BE2C (cell line): ENCODE measurements around the gene PARD6B.

Experiments
- DNase-seq: peaks from one replicate; pipeline ENCODE4 v3.0.0-alpha.2; 2020
- H3K27me3 ChIP-seq: fragments of 250-450 bp; sonication (Bioruptor Pico); 2 replicates; pipeline ENCODE4 v1.5.1; 2020; ENCODE audit warnings: mild to moderate bottlenecking
- H3K36me3 ChIP-seq: fragments of 250-450 bp; sonication (Bioruptor Pico); 2 replicates; pipeline ENCODE4 v1.5.1; 2020; ENCODE audit warnings: mild to moderate bottlenecking
- H3K4me1 ChIP-seq: fragments of 250-450 bp; sonication (Bioruptor Pico); 2 replicates; pipeline ENCODE4 v1.5.1; 2020
- H3K4me3 ChIP-seq: 2 replicates; pipeline ENCODE4 v1.5.1; 2011; ENCODE audit warnings: low read depth, low read length
- H3K9me3 ChIP-seq: fragments of 250-450 bp; sonication (Bioruptor Pico); 2 replicates; pipeline ENCODE4 v1.5.1; 2020
- CTCF ChIP-seq: IDR thresholded peaks from 2 replicates; pipeline ENCODE4 v1.5.1; 2012; ENCODE audit warnings: mild to moderate bottlenecking, low read depth, low read length

Gene PARD6B

DNA sequence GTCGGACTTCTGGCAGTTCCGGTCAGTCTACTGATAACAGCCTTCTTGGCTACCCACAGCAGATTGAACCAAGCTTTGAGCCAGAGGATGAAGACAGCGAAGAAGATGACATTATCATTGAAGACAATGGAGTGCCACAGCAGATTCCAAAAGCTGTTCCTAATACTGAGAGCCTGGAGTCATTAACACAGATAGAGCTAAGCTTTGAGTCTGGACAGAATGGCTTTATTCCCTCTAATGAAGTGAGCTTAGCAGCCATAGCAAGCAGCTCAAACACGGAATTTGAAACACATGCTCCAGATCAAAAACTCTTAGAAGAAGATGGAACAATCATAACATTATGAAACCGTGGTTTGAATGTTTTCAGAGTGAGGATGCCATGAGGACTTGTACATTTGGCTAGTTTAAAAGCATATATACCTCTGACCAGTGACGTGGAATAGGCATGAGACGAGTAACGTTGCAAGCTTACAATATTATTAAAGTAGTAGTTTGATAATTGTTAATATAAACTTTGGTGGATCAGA lies 18.8 kb downstream of the PARD6B start:
- peaks cover 6% of the 10 kb centered on the region for H3K4me1 ChIP-seq
- no peak for TF ChIP-seq CTCF
- H3K36me3 ChIP-seq, result peaks cover 7% of the 10 kb centered on the region
- no peaks in the 10 kb centered on the region for H3K27me3 ChIP-seq
- DNase-seq, result no peak
- no peak overlapping the region for H3K4me3 ChIP-seq
- H3K9me3 ChIP-seq, result no peaks in the 10 kb centered on the region

GRCh38 chr20:50753152-50753551 lies 21.8 kb downstream of the PARD6B start:
- Histone ChIP-seq H3K36me3 (peaks cover 7% of the 10 kb centered on the region), H3K27me3 (no peaks in the 10 kb centered on the region), H3K4me1 (peaks cover under 1% of the 10 kb centered on the region), H3K9me3 (no peaks in the 10 kb centered on the region), H3K4me3 (no peak overlapping the region)
- DNase-seq, result no peak
- no peak for TF ChIP-seq CTCF

- no peaks in the 10 kb centered on the region for H3K9me3 ChIP-seq
- TF ChIP-seq CTCF, result no peak
- H3K4me3 ChIP-seq, result no peak overlapping the region
- no peaks in the 10 kb centered on the region for H3K4me1 ChIP-seq
- H3K36me3 ChIP-seq, result peaks cover 7% of the 10 kb centered on the region
- H3K27me3 ChIP-seq, result no peaks in the 10 kb centered on the region
- no peak for DNase-seq
Observed at GRCh38 chr20:50754420-50754819, 23.0 kb downstream of the PARD6B start.

DNA sequence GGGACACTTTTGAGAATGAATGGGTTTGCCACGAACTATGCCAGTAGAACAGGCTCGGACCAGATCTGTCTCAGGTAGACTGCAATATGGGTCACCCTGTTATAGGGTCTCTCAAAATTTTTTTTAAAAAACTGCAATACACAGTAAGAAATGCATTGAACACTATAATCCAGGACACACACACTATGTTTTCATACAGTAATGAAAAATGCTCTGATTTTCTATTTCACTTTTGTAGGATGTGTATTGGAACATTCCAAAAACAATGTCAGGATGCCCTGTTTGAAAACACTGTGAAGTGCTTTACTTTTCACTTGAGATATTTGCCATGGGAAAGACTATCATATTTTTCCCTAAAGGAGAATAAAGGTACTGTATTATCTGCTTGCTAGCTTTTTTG lies 25.1 kb downstream of the PARD6B start:
- TF ChIP-seq CTCF, result no peak
- DNase-seq, result no peak
- H3K4me1 ChIP-seq, result peaks cover 2% of the 10 kb centered on the region
- no peaks in the 10 kb centered on the region for H3K27me3 ChIP-seq
- H3K9me3 ChIP-seq, result no peaks in the 10 kb centered on the region
- no peaks in the 10 kb centered on the region for H3K36me3 ChIP-seq
- no peak overlapping the region for H3K4me3 ChIP-seq

- no peak for DNase-seq
- no peak for TF ChIP-seq CTCF
- Histone ChIP-seq H3K36me3 (no peaks in the 10 kb centered on the region), H3K9me3 (no peaks in the 10 kb centered on the region), H3K27me3 (no peaks in the 10 kb centered on the region), H3K4me3 (no peak overlapping the region), H3K4me1 (peaks cover 12% of the 10 kb centered on the region)
Observed at GRCh38 chr20:50758469-50758868, 27.1 kb downstream of the PARD6B start.

DNA sequence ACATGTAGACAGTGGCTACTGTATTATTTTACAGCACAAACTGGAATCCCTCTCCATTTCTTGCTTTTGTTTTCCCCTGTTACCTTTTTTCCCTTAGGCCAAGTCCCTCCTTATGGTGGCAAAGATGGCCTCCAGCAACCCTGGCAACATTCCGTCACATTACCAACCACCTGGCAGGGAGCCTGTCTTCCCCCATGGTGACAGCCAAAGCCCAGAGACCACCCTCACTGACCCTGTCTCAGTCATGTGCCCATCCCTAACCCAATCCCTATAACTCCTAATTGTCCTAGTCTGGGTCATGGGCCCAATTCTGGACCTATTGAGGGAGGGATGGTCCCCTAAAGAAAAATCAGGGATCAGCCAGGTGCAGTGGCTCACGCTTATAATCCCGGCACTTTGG lies 27.6 kb downstream of the PARD6B start:
- no peak for DNase-seq
- no peaks in the 10 kb centered on the region for H3K36me3 ChIP-seq
- TF ChIP-seq CTCF, result no peak
- H3K4me3 ChIP-seq, result no peak overlapping the region
- H3K4me1 ChIP-seq, result peaks cover 12% of the 10 kb centered on the region
- H3K9me3 ChIP-seq, result no peaks in the 10 kb centered on the region
- H3K27me3 ChIP-seq, result no peaks in the 10 kb centered on the region
